GM12891 (cell line): ENCODE results near the gene TBC1D32.
"Not testable (repeated sequence)": the region's sequence is repeated elsewhere in the genome, so short reads cannot be mapped to it uniquely, and the experiment has no call there.

Experiments
- DNase-seq: peaks from one replicate; pipeline ENCODE4 v3.0.0; 2011; ENCODE audit warnings: low spot score; ENCODE audit not compliant: insufficient read length
- FAIRE-seq: peaks from 2 replicates; lab custom pipeline; 2011; peaks lifted over from hg19 to GRCh38; lab: Jason Lieb, UNC
- PAX5 ChIP-seq: IDR thresholded peaks from 2 replicates; pipeline ENCODE4 v1.6.1; 2011; ENCODE audit warnings: low read length, moderate library complexity, mild to moderate bottlenecking; ENCODE audit not compliant: insufficient read depth, severe bottlenecking
- POLR2A ChIP-seq: IDR thresholded peaks from 2 replicates; pipeline ENCODE4 v1.6.1; 2011; ENCODE audit warnings: low read depth, low read length, control low read depth
- POLR2AphosphoS5 ChIP-seq: IDR thresholded peaks from 2 replicates; pipeline ENCODE4 v1.6.1; 2011; ENCODE audit warnings: low read depth, low read length, control low read depth
- POU2F2 ChIP-seq: IDR thresholded peaks from 2 replicates; pipeline ENCODE4 v1.6.1; 2011; ENCODE audit warnings: low read depth, mild to moderate bottlenecking, control low read depth, low read length, moderate library complexity
- SPI1 ChIP-seq: IDR thresholded peaks from 2 replicates; pipeline ENCODE4 v1.6.1; 2011; ENCODE audit warnings: low read depth, low read length, control low read depth
- TAF1 ChIP-seq: IDR thresholded peaks from 2 replicates; pipeline ENCODE4 v1.6.1; 2011; ENCODE audit warnings: low read depth, low read length, control low read depth

TBC1D32 gene

DNA sequence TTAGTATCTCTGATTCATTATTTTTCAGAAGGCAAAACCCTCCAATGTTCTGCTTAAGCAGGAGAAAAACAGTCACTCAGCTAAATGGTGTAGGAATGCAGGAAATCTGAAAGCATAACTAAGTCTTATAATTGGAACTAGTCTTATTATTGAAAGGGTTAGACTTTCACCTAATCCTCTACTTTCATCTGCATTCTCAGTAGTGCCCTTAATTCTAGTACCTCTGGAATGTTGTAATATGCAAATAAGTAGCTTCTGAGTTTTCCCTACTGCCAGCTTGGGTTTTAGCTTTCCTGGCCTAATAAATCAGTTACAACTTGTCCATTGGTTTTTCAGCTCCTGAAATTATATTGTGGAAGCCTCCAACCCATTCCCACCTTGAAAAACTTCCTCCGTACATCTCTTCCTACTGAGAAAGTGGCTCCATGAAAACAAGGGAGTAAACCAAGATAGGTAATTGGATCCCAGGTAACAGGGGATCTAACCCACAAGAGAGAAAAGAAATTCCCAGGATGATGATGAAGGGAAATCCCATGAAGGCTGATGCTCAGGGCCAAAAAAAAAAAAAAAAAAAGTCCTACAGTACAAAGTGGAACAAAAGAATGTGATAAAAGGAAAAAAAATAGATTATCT lies 147.0 kb downstream of the TBC1D32 start:
- TF ChIP-seq PAX5 (no peak), TAF1 (no peak), POLR2A (no peak), POLR2AphosphoS5 (no peak), SPI1 (no peak), POU2F2 (no peak)
- FAIRE-seq = no peak
- no peak for DNase-seq

DNA sequence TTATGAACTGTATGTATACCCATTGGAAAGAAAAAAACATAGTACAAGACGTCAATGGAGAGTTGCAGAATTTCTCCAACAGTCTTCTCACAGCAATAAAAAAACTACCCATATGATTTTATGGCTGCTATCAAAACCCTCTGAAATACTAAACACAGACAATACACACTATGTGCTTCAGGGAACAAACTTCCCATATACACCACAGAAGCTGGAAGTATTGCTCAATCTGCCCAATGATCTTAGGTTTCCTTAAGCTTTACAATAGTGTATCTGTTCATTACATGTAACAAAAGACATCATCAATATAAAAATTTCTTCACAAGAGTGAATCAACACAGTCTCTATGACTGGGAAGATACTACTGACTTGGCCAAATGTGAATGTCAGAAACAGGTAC lies 150.5 kb downstream of the TBC1D32 start:
- no peak for FAIRE-seq
- DNase-seq = no peak
- TF ChIP-seq POLR2A (no peak), TAF1 (no peak), SPI1 (no peak), POLR2AphosphoS5 (no peak), POU2F2 (no peak), PAX5 (no peak)

DNA sequence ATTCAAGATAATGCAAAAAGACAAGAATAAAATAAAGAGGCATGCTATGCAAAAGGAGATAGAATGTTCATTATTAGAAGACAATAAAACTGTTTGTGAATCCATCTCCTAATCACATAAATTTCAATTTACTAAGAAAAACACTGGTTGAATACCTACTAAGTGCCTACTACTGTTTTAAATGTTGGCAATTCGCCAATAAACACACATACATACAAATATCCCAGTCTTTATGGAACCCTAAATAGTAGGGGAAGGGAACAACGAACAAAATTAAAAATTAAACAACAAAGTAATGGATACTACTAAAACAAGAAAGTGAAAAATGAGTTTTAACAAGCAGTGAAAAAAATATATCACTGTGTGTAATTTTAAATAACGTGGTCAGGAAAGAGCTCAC lies 158.5 kb downstream of the TBC1D32 start:
- TF ChIP-seq TAF1 (no peak), SPI1 (no peak), POU2F2 (no peak), POLR2AphosphoS5 (no peak), PAX5 (no peak), POLR2A (no peak)
- DNase-seq (no peak), FAIRE-seq (no peak)

DNA sequence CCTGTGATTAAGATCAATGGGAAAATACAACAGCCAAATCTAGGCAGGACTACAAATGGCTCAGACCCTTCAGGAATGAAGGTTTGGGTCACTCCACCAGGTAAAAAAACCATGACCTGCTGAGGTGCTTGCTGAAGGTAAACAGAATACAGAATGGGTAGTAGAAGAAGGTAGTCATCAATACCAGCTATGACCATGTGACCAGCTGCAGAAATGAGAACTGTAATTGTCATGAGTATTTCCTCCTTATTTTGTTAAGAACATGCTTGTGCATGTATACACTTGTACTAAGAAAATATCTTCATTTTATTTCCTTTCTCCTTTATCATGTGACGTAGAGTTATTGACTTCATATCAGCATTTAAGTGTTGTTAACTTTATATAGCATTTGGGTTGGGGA lies 161.8 kb downstream of the TBC1D32 start:
- FAIRE-seq = not testable (repeated sequence)

DNA sequence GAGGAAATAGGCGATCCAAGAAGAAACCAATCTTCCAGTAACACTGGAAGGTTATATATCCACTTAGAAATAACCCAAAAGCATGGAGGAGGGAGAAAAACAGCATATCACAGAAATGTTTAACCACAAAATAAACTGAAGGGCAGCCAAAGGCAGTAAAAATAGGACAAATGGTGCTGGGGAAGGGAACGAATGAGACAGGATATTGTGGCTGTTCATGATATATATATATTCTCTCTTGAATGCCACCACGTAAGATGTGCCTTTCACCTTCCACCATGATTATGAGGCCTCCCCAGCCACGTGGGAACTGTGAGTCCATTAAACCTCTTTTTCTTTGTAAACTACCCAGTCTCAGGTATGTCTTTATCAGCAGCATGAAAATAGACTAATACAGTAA lies 162.4 kb downstream of the TBC1D32 start:
- DNase-seq (no peak), FAIRE-seq (no peak)
- no peak for TF ChIP-seq POLR2A
- no peak for TF ChIP-seq TAF1
- TF ChIP-seq POLR2AphosphoS5 = no peak

More for the DNA sequence above, 161.8 kb downstream of the TBC1D32 start:
- DNase-seq = not testable (repeated sequence)

DNA sequence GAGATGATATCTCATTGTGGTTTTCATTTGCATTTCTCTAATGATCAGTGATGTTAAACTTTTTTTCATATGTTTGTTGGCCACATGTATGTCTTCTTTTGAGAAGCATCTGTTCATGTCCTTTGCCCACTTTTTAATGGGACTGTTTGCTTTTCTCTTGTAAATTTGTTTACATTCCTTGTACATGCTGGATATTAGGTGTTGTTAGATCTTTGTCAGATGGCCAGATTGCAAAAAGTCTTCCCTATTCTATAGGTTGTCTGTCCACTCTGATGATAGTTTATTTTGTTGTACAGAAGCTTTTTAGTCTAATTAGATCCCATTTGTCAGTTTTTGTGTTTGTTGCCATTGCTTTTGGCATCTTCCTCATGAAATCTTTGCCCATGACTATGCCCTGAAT lies 172.4 kb downstream of the TBC1D32 start:
- DNase-seq (no peak), FAIRE-seq (no peak)
- TF ChIP-seq POLR2A = no peak
- no peak for TF ChIP-seq POLR2AphosphoS5
- TF ChIP-seq SPI1 = no peak
- no peak for TF ChIP-seq POU2F2
- TF ChIP-seq PAX5 = no peak
- TF ChIP-seq TAF1 = no peak

DNA sequence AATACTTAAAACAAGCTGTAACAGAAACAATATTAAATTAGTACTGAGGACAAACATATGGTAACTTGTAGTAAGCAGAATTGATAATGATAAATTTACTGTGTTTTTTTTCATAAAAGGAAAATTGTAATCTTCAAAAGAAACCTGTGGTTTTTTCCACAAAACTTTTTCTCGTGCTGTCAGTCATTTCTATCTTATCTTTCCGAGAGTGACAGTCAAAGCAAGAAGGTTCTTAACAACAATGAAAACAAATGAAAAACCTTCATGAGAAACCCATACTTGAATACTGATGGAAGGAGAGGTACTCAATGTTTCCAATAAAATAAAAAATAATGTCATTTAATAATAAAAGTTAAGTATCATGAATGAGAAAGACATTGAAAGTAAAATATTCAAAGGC lies 174.0 kb downstream of the TBC1D32 start:
- TF ChIP-seq POU2F2 (no peak), POLR2A (no peak), TAF1 (no peak), PAX5 (no peak), POLR2AphosphoS5 (no peak), SPI1 (no peak)
- DNase-seq (no peak), FAIRE-seq (no peak)

DNA sequence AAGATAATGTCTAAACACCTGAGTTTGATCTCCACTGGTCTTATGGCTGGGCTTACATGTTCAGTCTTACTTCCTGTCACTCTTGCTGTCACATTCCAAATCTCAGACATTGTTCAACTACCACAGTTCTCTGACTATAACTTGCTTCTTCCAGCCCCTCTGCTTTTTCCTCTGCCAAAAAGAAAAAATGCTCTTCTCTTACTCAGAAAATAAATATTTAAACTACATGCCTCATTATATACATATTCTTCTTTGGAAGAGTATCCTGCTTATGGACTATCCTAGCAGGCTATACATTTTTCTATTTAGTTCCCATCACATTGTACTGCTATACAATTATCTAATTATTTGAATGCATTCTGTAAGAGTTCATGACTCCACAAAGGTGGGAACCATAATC lies 175.4 kb downstream of the TBC1D32 start:
- TF ChIP-seq POLR2AphosphoS5 (no peak), SPI1 (no peak), POLR2A (no peak), TAF1 (no peak), POU2F2 (no peak), PAX5 (no peak)
- FAIRE-seq = no peak

DNA sequence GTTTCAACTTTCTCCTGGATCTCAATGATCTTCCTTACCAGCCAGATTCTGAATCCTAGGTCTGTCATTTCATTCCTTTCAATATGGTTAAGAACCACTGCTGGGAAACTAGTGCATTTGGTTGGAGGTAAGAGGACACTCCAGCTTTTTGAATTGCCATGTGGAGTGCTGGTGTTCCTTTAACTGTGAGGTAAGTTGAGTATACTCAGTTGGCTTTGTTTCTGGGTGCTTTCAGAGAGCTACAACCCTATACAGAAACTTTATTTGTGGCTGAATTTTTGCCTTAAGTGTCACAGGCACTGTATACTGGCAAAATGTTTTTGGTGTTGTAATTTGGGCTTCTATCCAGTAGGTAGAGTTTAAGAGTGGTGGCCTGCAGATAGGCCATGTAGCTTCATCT lies 175.8 kb downstream of the TBC1D32 start:
- FAIRE-seq = no peak
- DNase-seq = no peak
- TF ChIP-seq POLR2A = no peak
- TF ChIP-seq PAX5 = no peak

More for the DNA sequence above, 175.4 kb downstream of the TBC1D32 start:
- DNase-seq = no peak

DNA sequence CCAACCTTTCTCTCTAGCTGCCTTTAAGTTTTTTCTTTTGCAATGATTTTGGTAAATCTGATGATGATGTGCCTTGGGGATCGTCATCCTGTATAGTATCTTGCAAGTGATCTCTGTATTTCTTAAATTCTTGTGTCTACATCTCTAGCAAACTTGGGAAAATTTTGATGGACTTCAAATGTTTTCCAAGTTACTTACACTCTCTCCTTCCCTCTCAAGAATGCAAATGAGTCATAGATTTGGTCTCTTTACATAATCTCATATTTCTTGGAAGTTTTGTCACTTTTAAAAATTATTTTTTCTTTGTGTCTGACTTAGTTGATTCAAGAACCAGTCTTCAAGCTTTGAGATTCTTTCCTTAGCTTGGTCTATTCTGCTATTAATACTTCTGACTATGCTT lies 176.4 kb downstream of the TBC1D32 start:
- TF ChIP-seq POLR2AphosphoS5 = no peak
- TF ChIP-seq TAF1 = no peak
- TF ChIP-seq POLR2A = no peak
- TF ChIP-seq SPI1 = no peak
- TF ChIP-seq POU2F2 = no peak
- no peak for TF ChIP-seq PAX5
- no peak for FAIRE-seq
- DNase-seq = no peak

DNA sequence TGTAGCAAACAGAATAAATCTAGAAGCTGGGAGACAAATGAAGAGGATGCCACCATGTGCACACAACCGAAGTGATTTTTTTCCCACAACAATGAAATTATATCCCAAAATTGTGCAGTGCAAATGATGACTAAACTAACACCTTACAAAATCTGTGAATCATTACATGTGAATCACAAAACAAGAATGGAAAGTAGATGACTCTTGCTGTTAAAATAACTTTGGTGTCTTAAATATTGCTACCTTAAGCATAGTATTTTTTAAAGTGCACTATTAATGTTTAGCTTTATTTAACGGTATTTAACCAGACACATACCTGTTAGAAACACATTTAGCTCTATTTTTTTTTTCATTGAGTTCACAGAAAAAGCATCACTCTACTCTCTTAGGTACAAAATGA lies 190.8 kb downstream of the TBC1D32 start:
- DNase-seq = no peak
- FAIRE-seq = no peak

More for the DNA sequence above, 190.8 kb downstream of the TBC1D32 start:
- no peak for TF ChIP-seq PAX5
- no peak for TF ChIP-seq TAF1
- no peak for TF ChIP-seq POU2F2
